IMR-90 (cell line): ENCODE measurements around the gene KLF16. TPM values are rescaled to one million over a fixed set of nuclear protein-coding genes. Genes with fewer than 3 reads are reported as not detected.

Experiments
- ATAC-seq: fragments of 200-7000 bp; cut with Tn5 transposase; 2 replicates; pipeline ENCODE4 v1.9.1; 2020; ENCODE audit warnings: low read depth, mild to moderate bottlenecking, moderate library complexity
- BruUV-seq: library from RNA; stranded (reverse); fragments of 400-500 nt; replicated peaks from 2 replicates; lab custom pipeline; 2021; lab: Mats Ljungman, UMichigan
- CTCF ChIA-PET: fragments of 300-600 bp; formaldehyde crosslinking; extraction: SDS; loops from one replicate; lab custom pipeline; 2021; ENCODE audit warnings: antibody characterized with exemption; lab: Yijun Ruan, JAX
- POLR2A ChIA-PET: fragments of 300-600 bp; sonication (Branson Sonifier 250); formaldehyde crosslinking; loops from one replicate; lab custom pipeline; 2022; ENCODE audit warnings: antibody characterized with exemption; ENCODE audit not compliant: unreplicated experiment; lab: Charles Lee
- DNase-seq: peaks from one replicate; pipeline ENCODE4 v3.0.0; 2013
- H2AFZ ChIP-seq: replicated peaks from 2 replicates; pipeline ENCODE3; 2013; ENCODE audit warnings: low read length, mild to moderate bottlenecking; ENCODE audit not compliant: poor library complexity
- H2AK5ac ChIP-seq: 2 replicates; pipeline ENCODE4 v1.6.1; 2013; ENCODE audit warnings: low read depth, low read length, inconsistent platforms
- H2AK9ac ChIP-seq: replicated peaks from 2 replicates; pipeline ENCODE3; 2013; ENCODE audit warnings: mild to moderate bottlenecking, low read depth, low read length, moderate library complexity; ENCODE audit not compliant: poor library complexity
- H2BK120ac ChIP-seq: 2 replicates; pipeline ENCODE4 v1.6.1; 2013; ENCODE audit warnings: low read depth, low read length, inconsistent platforms
- H2BK15ac ChIP-seq: 3 replicates; pipeline ENCODE4 v1.6.1; 2013; ENCODE audit warnings: low read depth, low read length, inconsistent platforms
- H2BK20ac ChIP-seq: 2 replicates; pipeline ENCODE4 v1.6.1; 2013; ENCODE audit warnings: low read depth, mild to moderate bottlenecking, inconsistent platforms, low read length, moderate library complexity
- H2BK5ac ChIP-seq: 2 replicates; pipeline ENCODE4 v1.6.1; 2013; ENCODE audit warnings: mild to moderate bottlenecking, low read depth, low read length, inconsistent platforms; ENCODE audit not compliant: poor library complexity, severe bottlenecking
- H3K14ac ChIP-seq: replicated peaks from 2 replicates; pipeline ENCODE4 v1.6.1; 2013; ENCODE audit warnings: low read depth, low read length, inconsistent platforms
- H3K18ac ChIP-seq: 2 replicates; pipeline ENCODE4 v1.6.1; 2013; ENCODE audit warnings: low read depth, low read length, control low read depth
- H3K23ac ChIP-seq: 2 replicates; pipeline ENCODE4 v1.6.1; 2013; ENCODE audit warnings: low read depth, low read length, inconsistent platforms
- H3K27ac ChIP-seq: 2 replicates; pipeline ENCODE4 v1.5.1; 2013; ENCODE audit warnings: mild to moderate bottlenecking, control low read depth, low read length; ENCODE audit not compliant: insufficient read depth
- H3K27me3 ChIP-seq: 2 replicates; pipeline ENCODE4 v1.6.1; 2013; ENCODE audit warnings: low read length; ENCODE audit not compliant: control insufficient read depth, insufficient read depth
- H3K36me3 ChIP-seq: 2 replicates; pipeline ENCODE4 v1.6.1; 2013; ENCODE audit warnings: low read length, mixed read lengths; ENCODE audit not compliant: control insufficient read depth, insufficient read depth
- H3K4ac ChIP-seq: 2 replicates; pipeline ENCODE4 v1.6.1; 2013; ENCODE audit warnings: low read depth, low read length, inconsistent platforms
- H3K4me1 ChIP-seq: 2 replicates; pipeline ENCODE4 v1.6.1; 2013; ENCODE audit warnings: low read length, mixed read lengths; ENCODE audit not compliant: control insufficient read depth, insufficient read depth
- H3K4me2 ChIP-seq: 2 replicates; pipeline ENCODE4 v1.6.1; 2013; ENCODE audit warnings: low read depth, mild to moderate bottlenecking, control low read depth, low read length, moderate library complexity
- H3K4me3 ChIP-seq: 2 replicates; pipeline ENCODE4 v1.5.1; 2013; ENCODE audit warnings: low read depth, mild to moderate bottlenecking, control low read depth, low read length, moderate library complexity; ENCODE audit not compliant: insufficient read depth
- H3K56ac ChIP-seq: 2 replicates; pipeline ENCODE4 v1.6.1; 2013; ENCODE audit warnings: low read length, inconsistent platforms; ENCODE audit not compliant: insufficient read depth; ENCODE audit errors: extremely low read depth
- H3K79me1 ChIP-seq, 2 experiments: 2 replicates each; pipeline ENCODE4 v1.6.1; 2013; ENCODE audit warnings: low read length in 2 of 2, inconsistent platforms in 1 of 2, low read depth in 1 of 2
- H3K9ac ChIP-seq: 2 replicates; pipeline ENCODE4 v1.6.1; 2013; ENCODE audit warnings: low read depth, low read length, control low read depth
- H3K9me1 ChIP-seq: 2 replicates; pipeline ENCODE4 v1.6.1; 2013; ENCODE audit warnings: low read length, inconsistent platforms; ENCODE audit not compliant: insufficient read depth
- H3K9me3 ChIP-seq: 2 replicates; pipeline ENCODE4 v1.6.1; 2013; ENCODE audit warnings: low read length; ENCODE audit not compliant: control insufficient read depth, insufficient read depth
- H4K20me1 ChIP-seq: 2 replicates; pipeline ENCODE4 v1.6.1; 2013; ENCODE audit warnings: low read length, inconsistent platforms; ENCODE audit not compliant: insufficient read depth
- H4K5ac ChIP-seq: 2 replicates; pipeline ENCODE4 v1.6.1; 2013; ENCODE audit warnings: mild to moderate bottlenecking, low read depth, low read length, control low read depth
- H4K8ac ChIP-seq, 2 experiments: 2 replicates each; pipeline ENCODE4 v1.6.1; 2013; ENCODE audit warnings: low read depth in 2 of 2, low read length in 2 of 2, control low read depth in 1 of 2, inconsistent platforms in 1 of 2
- H4K91ac ChIP-seq: 2 replicates; pipeline ENCODE4 v1.6.1; 2013; ENCODE audit warnings: low read depth, low read length, inconsistent platforms; ENCODE audit not compliant: insufficient read depth
- POLR2A ChIP-seq: IDR thresholded peaks from 2 replicates; pipeline ENCODE4 v1.6.1; 2012; ENCODE audit warnings: mild to moderate bottlenecking, low read depth, low read length
- RCOR1 ChIP-seq: IDR thresholded peaks from 2 replicates; pipeline ENCODE4 v1.6.1; 2012; ENCODE audit warnings: mild to moderate bottlenecking, low read length, improper control_type of control experiment; ENCODE audit not compliant: insufficient replicate concordance
- SMC3 ChIP-seq: fragments of 150-350 bp; IDR thresholded peaks from 2 replicates; pipeline ENCODE4 v1.6.1; 2016; ENCODE audit warnings: low read depth, mild to moderate bottlenecking, antibody characterized with exemption, low read length, moderate library complexity
- WGBS, 2 experiments: methylation state at CpG; one replicate each; pipeline versions ENCODE4 v1.1.5 to v1.1.7; 2013; ENCODE audit warnings: missing lambda C conversion rate in 2 of 2; ENCODE audit not compliant: insufficient read length in 1 of 2; ENCODE audit errors: extremely low coverage in 2 of 2; 5-methylcytosine and 5-hydroxymethylcytosine counted together
- dilution Hi-C: fragments of 300-500 bp; cut with HindIII; formaldehyde crosslinking; loops from one replicate; pipeline ENCODE4 v1.14.3; 2018; ENCODE audit warnings: low sequenced_read_pairs; ENCODE audit not compliant: unreplicated experiment
- in situ Hi-C: fragments of 300-500 bp; cut with MboI; formaldehyde crosslinking; loops from 3 replicates; pipeline ENCODE4 v1.14.3; 2019; ENCODE audit warnings: low sequenced_read_pairs, inconsistent platforms, mixed read lengths
- intact Hi-C: fragments of 100-400 bp; cut with micrococcal nuclease; formaldehyde crosslinking; loops from 2 replicates; pipeline ENCODE4 v1.10.0; 2022
- polyA plus RNA-seq, 3 experiments: library from polyadenylated mRNA; depleted of rRNA; stranded (reverse); fragments of >200 nt; gene quantifications; 2 replicates each; pipeline ENCODE4 v1.2.3, GENCODE V29; 2012; ENCODE audit warnings: low replicate concordance in 1 of 3
- total RNA-seq: library from RNA; depleted of rRNA; stranded (reverse); fragments of >200 nt; gene quantifications from 2 replicates; pipeline ENCODE4 v1.2.3, GENCODE V29; 2012

KLF16 gene
- total and polyA plus RNA-seq, 2 of the 4 experiments (the other 2 are of a cell fraction) = 0.90 to 13.1 TPM

DNA sequence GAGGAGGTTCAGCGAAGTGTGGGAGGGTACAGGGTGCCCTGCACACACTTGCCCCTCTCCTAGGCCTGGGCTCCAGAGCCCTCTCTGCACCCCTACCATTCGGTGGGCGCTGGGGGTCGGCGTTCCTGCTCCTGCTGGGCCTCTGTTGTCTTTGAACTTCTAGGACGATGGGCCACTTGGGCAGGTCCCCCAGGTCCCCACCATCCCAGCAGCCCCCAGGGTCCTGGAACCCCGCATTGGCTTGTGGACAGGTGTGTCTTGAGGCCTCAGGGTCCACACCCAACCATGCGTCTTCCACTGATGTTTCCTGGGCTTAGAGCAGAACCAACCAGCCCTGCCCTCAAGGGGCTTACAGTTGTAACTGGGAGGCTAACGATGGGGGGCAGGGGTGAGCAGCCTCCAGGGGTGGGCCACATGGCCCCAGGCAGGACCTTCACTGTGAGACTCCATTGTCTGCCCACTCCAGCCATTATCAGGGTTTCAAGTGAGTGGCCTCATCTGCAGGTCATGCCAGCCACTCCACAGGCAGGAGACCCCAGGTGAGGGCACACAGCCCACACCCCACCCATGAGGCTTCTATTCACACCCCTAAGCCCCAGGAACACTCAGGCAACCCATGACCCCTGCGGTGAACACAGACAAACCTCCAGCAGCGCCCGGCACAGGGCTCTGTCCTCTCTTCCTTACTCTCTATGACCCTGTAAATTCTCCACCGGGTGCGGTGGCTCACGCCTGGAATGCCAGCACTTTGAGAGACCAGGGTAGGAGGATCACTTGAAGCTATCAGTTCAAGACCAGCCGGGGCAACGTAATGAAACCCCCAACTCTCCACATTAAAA, 2.0 kb upstream of the KLF16 start:
- peak overlapping the region; percentile 87 for H3K4ac ChIP-seq
- intact Hi-C loops = no loop called here
- in situ Hi-C loops = no loop called here
- DNase-seq = no peak
- no peak for ATAC-seq
- H3K27ac ChIP-seq = peak overlapping the region; percentile 87
- H3K4me2 ChIP-seq = peak overlapping the region; percentile 69
- peak overlapping the region; percentile 70; the same call in 1 of the 2 replicates for H4K91ac ChIP-seq
- no peaks in the 10 kb centered on the region for H3K9me3 ChIP-seq
- no peak overlapping the region for H3K14ac ChIP-seq
- whole genome bisulfite sequencing, 2 experiments = 80% methylated on average over 4 of the region's 17 CpGs; no CpG with 5 or more reads in 1 of the 2 experiments
- H4K8ac ChIP-seq = peak overlapping the region; percentile 83 to 86
- H3K9ac ChIP-seq = peak overlapping the region; percentile 86
- dilution Hi-C loops = no loop called here
- ChIA-PET POLR2A (interaction anchor here (0.5 kb wide), 1 partner anchor 20 kb away, joined by 7 read pairs; the partner anchor contains the start of gene ABHD17A), CTCF (interaction anchor here (0.9 kb wide), 1 partner anchor 11 kb away, joined by 3 read pairs; no protein-coding TSS in a partner anchor)
- no peak overlapping the region for H3K18ac ChIP-seq
- H3K4me3 ChIP-seq = no peak overlapping the region
- no peak overlapping the region for H3K23ac ChIP-seq
- peak overlapping the region; percentile 56 for H4K5ac ChIP-seq
- H2BK5ac ChIP-seq = peak overlapping the region; percentile 66
- no peak overlapping the region for H3K56ac ChIP-seq
- no peaks in the 10 kb centered on the region for H3K27me3 ChIP-seq
- no peaks in the 10 kb centered on the region; the same call in 1 of the 2 replicates for H3K9me1 ChIP-seq
- peaks cover 3% of the 10 kb centered on the region; the same call in 1 of the 2 replicates for H3K36me3 ChIP-seq
- peak overlapping the region; percentile 100 for H2AK9ac ChIP-seq
- peaks cover 27% of the 10 kb centered on the region for H4K20me1 ChIP-seq
- no peak overlapping the region; the same call in 1 of the 2 replicates for H2BK120ac ChIP-seq
- peaks cover 14% of the 10 kb centered on the region for H3K4me1 ChIP-seq
- peaks cover 7 to 37% of the 10 kb centered on the region in 2 experiments; a peak in 3 of 4 replicates for H3K79me1 ChIP-seq
- no TSS peak for BruUV-seq
- H2AK5ac ChIP-seq = peak overlapping the region; percentile 76
- H2BK15ac ChIP-seq = no peak overlapping the region
- H2AFZ ChIP-seq = peak overlapping the region; percentile 98
- no peak overlapping the region for H2BK20ac ChIP-seq
- TF ChIP-seq SMC3 = no peak
- no peak for TF ChIP-seq RCOR1
- TF ChIP-seq POLR2A = no peak
